GM12872 (cell line): ENCODE data around the gene NKAIN2.

ENCODE experiments used
- TF ChIP-seq, protein P1 (sequence below): IDR thresholded peaks from 3 replicates; pipeline ENCODE4 v1.5.1; 2011; ENCODE audit warnings: low read depth, mild to moderate bottlenecking, low read length, moderate library complexity; ENCODE audit not compliant: insufficient read depth

Gene NKAIN2

DNA sequence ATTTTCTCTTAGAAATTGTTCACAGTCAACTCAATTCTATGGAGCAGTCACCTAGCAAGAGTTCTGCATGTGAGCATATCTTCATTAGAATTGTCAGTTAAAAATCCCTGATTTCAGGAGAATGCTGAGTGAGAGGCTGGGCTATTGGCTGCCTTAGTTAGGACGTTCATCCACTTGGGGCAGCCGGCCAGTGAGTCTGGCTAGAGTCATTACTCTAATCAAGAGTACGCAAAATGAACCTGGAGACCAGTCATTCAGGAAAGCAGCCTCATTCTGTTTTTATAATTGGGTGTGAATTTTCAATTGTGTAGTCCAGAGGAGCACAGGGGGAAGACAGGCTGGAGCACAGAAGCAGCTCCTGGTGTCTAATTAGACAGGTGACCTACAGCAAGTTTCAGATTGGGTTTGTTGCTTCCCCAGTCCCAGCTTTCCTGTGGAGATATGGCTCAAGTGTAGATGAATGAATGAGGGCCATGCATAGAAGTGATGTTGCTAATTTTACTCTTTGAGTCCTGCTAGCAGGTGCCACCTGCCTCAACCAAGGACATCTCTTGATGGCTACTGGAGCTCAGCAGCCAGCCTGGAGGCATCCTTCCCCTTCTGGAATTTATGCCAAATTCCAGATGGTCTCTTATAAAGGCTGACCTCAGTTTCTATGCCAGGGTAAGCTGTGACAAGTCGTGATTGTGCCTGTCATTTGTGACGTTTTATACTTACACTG is 265.7 kb downstream of the NKAIN2 start:
- TF ChIP-seq, protein P1, sequence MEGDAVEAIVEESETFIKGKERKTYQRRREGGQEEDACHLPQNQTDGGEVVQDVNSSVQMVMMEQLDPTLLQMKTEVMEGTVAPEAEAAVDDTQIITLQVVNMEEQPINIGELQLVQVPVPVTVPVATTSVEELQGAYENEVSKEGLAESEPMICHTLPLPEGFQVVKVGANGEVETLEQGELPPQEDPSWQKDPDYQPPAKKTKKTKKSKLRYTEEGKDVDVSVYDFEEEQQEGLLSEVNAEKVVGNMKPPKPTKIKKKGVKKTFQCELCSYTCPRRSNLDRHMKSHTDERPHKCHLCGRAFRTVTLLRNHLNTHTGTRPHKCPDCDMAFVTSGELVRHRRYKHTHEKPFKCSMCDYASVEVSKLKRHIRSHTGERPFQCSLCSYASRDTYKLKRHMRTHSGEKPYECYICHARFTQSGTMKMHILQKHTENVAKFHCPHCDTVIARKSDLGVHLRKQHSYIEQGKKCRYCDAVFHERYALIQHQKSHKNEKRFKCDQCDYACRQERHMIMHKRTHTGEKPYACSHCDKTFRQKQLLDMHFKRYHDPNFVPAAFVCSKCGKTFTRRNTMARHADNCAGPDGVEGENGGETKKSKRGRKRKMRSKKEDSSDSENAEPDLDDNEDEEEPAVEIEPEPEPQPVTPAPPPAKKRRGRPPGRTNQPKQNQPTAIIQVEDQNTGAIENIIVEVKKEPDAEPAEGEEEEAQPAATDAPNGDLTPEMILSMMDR: no peak

DNA sequence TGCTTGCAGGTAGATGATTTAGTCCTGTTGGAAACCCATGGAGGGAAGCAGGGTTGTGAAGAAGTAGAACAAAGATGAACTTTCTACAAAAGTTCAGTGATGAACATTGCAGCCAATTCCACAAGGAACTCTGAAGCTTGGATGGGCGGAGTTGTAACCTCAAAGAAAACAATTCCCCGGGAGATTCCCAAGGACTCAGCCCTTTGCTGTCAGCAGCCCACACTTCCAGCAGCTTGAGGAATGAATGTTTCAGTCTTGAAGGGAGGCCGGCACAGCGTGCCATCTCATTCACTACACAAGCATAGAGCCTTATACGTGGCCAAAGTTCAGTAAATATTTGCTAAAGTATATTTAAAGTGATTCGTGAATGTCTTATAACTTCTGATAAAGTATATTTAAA is 269.4 kb downstream of the NKAIN2 start:
- TF ChIP-seq, protein P1: no peak

DNA sequence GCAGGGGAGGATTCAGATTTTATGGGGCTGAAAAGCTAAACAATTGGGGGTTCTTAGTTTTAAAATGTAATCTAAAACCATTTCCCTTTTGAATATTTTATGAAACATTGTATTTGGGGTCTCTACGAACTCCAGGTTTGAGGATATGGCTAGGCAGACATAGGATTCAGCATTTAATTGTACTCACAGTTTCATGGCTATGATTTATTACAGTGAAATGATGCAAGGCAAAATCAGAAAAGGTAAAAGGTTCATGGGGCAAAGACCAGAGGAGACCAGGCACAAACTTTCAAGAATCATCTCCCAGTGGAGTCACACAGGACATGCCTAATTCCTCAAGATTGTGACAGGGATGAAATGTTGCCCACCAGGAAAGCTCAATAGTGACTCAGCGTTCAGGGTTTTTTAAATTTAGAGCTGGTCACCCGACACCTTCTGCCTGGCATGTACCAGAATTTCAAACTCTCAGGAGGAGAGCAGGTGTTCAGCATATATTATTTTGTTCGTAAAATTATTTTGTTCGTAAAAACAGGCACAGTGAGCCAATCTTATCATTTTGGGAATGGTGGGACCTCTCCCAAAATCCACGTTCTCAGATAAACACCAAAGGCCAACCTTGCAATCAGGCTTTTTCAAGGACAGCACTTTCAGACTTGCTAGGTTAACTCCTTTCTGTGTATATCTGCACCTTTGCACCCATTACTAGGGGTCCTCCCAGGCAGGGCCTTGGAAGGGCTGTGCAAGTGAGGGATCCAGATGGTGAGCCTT is 270.3 kb downstream of the NKAIN2 start:
- TF ChIP-seq, protein P1: no peak

DNA sequence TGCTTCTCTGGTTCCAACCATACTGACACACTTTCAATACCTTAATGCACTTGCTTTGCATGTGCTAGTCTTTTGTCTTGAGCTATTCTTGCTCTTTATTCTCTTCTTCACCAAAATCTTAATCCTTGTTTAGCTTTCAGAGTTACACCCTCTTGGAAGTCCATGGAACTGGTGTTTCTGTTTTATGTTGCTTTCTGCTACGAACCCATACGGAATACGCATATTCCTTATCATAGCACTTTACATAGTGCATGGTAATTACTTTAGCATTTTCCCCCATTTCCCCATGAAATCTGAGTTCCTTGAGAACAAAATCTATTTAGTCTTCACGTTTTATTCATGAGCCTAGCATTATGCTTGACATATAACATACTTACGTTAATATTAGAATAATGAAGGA is 270.9 kb downstream of the NKAIN2 start:
- TF ChIP-seq, protein P1: no peak

DNA sequence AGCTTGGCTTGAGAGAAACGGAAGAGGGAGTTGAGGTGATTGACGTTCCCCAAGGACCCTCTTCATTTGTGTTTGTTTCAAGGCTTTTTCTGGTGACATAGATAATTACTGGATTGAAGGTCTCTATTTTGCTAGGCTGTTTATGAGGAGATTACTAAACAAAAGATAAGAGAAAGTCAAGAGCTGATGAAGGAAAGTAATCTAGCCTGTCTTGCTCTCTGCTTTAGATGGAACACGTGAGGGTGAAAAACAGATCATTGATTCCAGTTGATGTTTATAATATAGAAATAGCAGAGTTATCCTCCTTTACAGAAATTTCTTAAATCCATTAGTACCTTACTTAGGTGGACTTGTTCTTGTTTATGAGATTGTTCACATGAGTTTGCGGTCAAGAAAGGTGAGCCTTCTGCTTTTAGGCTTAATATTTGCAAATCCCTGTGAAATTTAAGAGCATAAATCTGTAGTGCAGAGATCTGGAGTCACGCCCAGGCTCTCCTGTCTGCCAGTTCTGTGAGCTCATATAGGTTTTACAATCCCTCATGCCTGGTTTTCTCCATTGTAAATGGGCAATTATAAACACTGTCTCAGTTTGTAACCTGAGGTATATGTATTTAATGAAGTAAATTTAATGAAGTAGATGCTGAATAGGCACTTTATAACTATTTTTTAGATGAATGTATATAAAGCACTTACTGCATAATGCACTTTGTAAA is 272.8 kb downstream of the NKAIN2 start:
- TF ChIP-seq, protein P1: no peak

DNA sequence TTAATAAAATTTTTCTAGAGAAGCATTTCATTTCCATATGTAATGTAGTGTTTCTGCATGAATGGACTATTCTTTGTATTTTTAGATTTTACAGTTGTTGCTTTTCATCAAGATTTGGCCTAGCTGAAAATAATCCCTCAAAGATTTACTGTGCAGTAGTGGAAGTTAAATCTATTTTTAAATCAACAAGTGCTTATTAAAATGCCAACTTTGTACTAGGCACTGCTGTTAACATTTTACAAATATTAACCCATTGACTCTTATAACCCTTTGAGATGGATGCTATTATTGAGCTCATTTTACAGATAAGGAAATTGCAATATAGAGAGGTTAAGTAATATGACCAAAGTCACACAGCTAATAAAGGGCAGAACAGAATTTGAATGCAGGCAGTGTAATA is 274.5 kb downstream of the NKAIN2 start:
- TF ChIP-seq, protein P1: no peak

DNA sequence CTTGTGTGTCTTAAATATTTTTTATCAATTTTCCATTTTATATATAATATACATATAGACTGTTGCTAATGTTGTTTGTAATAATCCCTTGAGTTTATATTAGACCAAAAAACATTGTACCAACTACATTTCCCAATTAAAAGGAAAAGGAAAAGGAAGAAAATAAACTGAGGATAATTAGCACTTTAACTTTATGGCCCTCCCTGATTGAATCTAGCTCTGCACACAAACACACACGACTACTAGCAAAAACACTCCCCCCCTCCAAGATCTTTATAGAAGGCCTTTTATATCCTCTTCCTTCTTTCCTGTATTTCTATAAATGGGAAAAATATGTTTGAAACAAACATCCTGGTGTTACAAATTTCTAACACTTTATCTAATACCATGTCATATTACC is 276.8 kb downstream of the NKAIN2 start:
- TF ChIP-seq, protein P1: no peak
